COLO668 (cell line): ENCODE measurements around the gene CKS1B.

ENCODE experiments used
- DNase-seq: peaks from one replicate; lab custom pipeline; 2025; ENCODE audit not compliant: unreplicated experiment; lab: John Stamatoyannopoulos, UW

Gene CKS1B

DNA sequence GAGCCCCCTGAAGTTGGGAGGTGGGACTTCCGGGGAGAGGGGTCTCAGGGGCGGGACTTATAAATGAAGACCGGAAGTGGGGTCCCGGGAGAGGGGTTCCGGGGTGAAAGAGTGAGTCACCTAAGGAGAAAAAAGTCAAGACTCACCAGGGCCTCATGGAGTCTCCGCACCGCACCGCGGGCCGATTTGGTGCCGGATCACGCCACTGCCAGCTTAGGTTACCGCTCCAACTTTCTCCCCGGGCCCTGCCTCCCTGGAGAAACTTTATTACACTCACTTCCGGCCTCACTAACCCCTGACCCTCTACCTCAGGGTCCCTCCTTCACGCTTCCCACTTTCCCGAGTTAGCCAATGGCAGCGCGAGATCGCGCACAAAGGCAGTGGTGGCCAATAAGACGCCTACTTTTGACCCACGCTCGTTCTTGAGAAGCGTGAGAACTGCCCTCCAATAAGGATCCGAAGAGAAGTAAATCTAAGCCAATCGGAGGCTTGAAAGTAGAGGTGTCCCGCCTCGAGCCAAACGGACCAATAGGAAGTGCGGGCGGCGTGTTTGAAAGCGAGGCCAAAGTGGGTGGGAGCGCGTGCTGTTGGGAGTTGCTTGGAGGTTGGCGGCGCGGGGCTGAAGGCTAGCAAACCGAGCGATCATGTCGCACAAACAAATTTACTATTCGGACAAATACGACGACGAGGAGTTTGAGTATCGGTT, at the start of gene CKS1B:
Gene CKS1B, plus strand, starts transcription at position 580 of the 706 bp plus-strand sequence. Its CDS starts 65 bp downstream, at position 645.
- DNase-seq: peak; percentile 98

- no peak for DNase-seq
Measured at GRCh38 chr1:154925335-154926170, 48.9 kb upstream of the CKS1B start.

- DNase-seq: no peak
Measured at GRCh38 chr1:154926201-154926600, 48.3 kb upstream of the CKS1B start.

DNA sequence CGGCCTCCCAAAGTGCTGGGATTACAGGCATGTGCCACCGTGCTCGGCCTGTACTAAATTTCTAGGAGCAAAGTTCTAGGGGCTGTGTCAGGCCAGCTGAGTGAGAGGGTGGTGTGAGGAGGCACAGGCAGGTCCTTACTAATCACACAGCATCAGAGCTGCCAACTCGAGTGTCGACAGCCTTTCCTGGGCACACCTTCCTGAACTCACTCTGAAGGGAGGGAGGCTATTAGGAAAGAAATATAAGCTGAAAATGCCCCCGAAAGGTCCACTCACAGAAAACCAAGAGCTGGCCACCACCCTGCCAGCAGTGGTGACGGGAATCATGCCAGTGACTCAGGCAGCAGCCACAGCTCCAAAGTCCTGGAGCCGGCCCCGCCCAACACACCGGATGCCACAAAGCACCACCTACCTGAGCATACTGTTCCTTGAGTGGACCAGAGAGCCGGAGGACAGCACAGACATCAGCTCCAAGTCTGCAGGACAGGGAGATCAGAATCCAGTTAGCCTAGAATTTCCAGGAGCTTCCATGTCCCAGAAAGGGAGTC, 42.5 kb upstream of the CKS1B start:
- DNase-seq: peak; percentile 13

GRCh38 chr1:154934358-154934948, 40.0 kb upstream of the CKS1B start:
- no peak for DNase-seq

- DNase-seq: no peak
Measured at GRCh38 chr1:154935749-154936554, 38.5 kb upstream of the CKS1B start.

DNA sequence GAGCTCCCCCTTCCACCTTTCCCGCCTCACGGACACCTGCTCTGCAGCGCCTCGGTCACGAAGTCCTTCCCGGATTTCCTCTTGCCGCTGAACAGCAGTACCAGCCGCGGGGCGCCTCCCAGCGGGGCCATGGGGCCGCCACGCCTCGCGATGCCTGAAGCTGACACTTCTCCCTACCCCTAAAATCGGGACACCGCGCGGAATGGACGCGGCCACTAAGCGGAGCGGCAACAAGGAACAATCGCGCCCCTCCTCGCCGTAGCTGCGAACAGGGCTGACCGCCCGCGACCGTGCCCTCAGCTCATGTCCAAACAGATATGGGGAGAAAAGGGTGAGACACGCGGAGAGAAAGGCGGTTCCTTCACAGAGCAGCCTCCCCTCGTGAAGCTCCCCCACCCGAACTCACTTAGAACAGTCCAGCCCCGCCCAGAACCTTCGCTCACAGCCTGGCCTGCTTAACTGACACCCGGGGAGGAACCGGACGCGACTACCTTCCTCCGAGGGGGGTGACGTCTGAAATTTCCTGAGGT, 37.9 kb upstream of the CKS1B start, which contains the start of gene PMVK:
Gene PMVK, minus strand, starts transcription at position 165 of the 530 bp plus-strand sequence. Its CDS starts 34 bp downstream, at position 131.
- DNase-seq: peak; percentile 97

DNA sequence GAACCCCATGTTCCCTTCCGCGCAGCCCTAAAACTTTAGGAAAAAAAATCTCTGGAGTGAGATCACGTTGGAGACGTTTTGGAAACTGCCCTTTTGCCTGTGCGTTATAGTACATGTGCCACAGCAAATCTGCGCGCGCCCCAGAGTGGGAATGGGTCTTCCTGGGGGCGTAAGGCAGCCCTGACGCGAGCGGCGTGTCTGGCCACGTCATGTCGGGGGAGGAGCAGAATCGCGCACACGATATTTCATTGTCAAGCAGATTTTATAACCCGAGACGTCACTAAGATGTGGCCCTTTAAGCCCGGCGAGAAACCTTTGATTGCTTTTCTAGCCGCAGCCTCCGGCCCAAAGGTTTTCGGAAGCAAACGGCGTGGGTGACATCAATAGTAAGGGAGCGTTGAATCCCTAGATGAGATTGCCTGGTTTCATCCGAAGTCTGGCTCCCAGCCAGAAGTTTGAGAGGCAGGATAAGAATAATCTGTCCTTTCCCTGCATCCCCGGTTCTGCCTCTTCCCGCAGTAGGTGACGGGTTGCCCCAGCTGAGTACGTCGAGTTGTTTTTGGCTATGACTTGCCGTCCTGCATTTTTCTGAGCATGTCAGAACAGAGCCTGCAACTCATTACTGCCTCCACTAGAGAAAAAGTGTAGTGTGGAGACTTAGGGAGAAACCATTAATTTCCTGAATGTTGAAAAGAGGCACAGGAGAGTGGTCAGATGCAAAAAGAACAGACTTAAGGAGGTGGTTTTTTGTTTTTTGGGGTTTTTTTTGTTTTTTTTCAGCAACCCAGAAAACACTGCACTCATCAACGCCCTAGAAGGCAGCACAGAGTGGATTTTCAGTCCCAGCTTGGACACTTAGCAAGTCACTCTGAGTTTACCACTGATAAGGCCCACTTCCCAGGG, 37.1 kb upstream of the CKS1B start:
- DNase-seq: peak; percentile 95

- no peak for DNase-seq
Measured at GRCh38 chr1:154937988-154938386, 36.5 kb upstream of the CKS1B start.

- no peak for DNase-seq
Measured at GRCh38 chr1:154938604-154939399, 35.7 kb upstream of the CKS1B start.

DNA sequence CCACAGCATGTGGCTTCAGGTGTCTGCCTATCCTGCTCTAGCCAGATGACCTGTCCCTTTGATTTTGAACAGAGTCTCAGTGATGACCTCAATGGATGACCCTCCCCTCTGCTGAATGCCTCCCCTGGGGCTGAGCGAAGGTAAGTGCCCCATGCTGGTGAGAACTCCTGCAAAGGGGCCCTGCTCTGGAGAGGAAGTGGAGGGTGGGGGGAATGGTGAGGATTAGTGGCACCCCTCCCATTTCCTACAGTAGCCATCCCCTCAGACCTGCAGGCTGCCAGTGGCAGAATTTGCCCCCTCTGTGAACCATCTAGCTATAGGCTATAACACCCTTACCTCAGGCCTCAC, 34.3 kb upstream of the CKS1B start:
- no peak for DNase-seq

- DNase-seq: no peak
Measured at GRCh38 chr1:154940651-154941194, 33.8 kb upstream of the CKS1B start.

DNA sequence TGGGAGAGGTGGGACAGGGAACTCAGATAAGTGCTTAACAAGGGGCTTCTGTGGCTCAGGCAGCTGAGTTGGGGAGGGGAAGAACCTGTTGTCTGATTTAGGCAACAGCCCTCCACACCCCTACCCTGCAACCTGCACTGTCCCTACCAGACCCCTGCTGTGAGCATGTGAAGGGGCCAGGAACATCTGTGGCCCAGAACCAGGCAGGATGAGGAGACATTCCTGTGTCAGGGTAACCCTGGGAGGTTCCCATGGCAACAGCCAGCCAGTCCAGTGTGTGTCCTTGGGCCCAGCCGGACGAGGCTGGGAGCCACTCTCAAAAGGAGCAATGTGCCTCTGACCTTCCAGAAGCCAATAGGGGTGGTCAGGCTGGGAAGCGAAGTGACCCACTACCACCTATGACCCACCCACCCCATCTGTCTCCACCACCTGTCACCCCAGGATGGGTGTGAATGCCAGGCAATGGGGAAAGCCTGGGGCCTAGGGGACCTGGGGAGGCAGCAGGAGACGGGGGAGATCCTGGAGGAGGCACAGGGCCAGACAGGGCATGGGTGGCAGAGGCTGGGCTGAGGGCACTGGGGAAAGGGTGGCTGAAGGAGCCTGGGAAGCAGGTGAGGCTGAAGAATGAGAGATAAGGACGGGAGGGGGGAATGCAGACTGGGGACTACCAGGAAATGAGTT, 33.0 kb upstream of the CKS1B start:
- peak; percentile 32 for DNase-seq

DNA sequence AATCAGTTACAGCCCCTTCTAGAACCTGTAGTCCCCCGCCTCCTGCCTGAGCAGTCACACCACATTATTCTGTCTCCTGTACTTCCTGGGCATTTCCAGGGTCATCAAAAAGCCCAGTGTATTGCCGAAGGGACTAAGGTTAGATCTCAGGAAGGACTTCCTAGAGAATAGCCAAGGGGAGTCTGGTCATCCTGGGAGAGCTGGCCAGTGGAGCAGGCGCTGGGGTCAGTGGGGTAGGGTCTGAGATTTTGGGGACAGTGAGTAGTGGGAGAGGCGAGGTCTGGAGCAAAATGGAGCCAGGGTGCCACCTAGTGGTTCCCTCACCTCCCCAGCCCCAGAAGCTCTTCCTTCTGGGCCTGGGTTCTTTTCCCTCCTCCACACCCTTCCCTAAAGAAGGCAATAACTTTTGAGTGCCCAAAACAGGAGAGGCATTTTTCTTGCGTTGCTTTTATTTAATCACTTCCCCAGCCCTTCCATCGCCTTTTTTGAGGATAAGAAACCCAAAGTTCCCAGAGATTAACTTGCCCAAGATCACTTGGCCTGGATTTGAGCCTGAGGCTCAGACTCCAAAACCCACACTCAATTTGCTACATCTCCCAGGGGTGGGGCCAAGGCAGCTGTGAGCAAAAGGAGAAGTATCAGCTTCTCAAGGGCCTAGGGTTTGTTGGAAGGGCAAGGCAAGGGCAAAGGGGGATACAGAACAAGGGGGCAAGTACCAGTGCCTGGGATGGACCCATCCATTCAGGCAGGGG, 30.7 kb upstream of the CKS1B start:
- peak; percentile 45 for DNase-seq

- no peak for DNase-seq
Measured at GRCh38 chr1:154944401-154945159, 29.9 kb upstream of the CKS1B start.
